Activated CD4-positive, CD25-positive, alpha-beta regulatory T cell (primary cell): ENCODE data around the gene CASP14.
"Not testable (repeated sequence)": the region's sequence is repeated elsewhere in the genome, so short reads cannot be mapped to it uniquely, and the experiment has no call there.

Experiments
- DNase-seq, 4 experiments: peaks; one replicate each; lab custom pipeline; 2025; lab: John Stamatoyannopoulos, UW

CASP14 gene

DNA sequence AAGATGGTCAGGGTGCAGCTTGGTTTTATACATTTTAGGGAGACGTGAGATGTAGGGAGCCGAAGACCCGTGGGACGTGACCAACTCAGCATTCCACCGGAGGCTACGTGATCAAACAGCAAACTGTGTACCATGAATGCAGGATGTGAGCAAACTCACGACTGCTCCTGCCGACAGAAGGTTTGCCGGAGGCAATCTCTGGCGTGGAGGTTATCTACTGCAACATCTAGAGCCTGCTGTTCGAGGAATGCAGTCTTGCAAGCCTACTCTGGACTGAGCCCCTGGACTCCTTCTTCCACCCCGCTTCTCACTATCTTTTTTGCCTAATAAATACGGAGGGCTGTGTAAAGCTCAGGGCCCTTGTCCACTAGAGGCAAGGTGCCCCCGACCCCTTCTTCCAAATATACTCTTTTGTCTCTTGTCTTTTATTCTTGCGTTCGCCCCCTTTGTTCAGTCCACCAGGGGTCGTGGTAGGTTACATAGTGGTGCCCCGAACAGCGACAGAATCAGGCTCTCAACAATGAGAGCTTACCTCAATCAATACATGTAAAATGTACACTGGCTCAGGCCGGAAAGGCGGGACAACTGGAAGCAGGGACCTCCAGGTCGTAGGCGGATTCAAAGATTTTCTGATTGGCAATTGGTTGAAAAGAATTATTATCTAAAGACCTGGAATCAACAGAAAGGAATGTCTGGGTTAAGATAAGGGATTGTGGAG, 23.8 kb downstream of the CASP14 start:
- DNase-seq, result no peak

DNA sequence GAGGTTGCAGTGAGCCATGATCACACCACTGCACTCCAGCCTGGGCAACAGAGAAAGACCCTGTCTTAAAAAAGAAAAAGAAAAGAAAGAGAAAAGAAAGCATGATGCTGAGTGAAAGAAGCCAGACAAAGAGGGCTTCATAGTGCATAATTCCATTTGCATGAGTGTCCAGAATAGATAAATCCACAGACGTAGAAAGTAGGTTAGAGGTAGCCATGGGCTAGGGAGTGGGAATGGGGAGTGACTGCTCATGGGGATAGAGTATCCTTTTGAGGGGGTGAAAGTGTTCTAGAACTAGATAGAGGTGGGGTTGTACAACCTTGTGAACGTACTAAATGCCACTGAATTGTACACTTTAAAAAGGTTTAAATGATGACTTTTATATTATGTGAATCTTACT, 25.1 kb downstream of the CASP14 start:
- no peak for DNase-seq

DNA sequence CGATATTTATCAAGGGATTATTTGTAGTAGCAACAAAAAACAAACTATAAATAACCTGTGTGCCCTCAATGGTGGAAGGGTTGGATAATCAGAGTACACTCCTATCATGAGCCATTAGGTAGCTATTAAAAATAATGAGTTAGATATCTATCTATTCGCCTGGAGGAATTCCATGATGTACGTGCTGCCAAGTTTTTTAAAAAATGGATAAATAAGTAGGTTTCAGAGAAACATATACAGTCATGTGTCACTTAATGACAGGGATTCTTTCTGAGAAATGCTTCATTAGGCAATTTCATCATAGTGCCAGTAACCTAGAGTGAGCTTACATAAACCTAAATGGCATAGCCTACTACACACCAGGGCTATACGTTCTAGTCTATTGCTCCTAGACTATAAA, 26.5 kb downstream of the CASP14 start:
- no peak for DNase-seq

DNA sequence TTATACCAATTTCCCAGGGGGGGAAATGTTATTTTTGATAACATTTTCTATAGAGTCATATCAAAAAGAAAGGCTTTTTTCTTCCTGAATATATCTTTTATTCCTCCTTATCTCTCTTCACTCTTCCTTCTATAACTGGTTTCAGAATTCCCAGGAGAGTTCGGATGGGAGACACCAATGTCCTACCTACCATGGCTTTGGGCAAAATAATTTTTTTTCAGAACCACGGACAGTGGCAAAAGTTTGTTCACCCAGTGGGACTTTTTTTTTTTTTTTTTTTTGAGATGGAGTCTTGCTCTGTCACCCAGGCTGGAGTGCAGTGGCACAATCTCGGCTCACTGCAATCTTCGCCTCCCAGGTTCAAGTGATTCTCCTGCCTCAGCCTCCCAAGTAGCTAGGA, 30.7 kb downstream of the CASP14 start:
- not testable (repeated sequence) for DNase-seq

DNA sequence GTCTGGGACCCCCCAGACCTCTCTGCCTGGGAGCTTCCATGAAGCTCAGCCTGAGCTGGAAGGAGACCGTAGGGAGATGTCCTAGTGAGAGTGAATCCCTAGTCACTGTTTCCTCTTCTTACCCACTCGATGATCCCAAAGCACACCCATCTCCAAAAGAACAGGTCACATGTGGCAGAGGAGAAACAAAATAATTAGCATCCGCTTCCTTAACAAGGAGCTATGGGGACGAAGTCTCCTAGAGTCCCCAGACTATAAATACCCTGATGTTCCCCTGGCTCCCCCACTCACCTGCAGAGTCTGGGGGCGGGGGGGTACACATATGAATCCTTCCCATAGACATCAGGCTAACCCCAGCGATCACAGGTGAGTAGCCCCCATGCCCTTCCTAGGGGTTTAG, 32.6 kb downstream of the CASP14 start, which contains the start of gene OR1I1:
TSS of gene OR1I1 (plus strand) at position 301 of the 400 bp plus-strand sequence. CDS start 4,855 bp downstream, outside the sequence.
- no peak for DNase-seq

DNA sequence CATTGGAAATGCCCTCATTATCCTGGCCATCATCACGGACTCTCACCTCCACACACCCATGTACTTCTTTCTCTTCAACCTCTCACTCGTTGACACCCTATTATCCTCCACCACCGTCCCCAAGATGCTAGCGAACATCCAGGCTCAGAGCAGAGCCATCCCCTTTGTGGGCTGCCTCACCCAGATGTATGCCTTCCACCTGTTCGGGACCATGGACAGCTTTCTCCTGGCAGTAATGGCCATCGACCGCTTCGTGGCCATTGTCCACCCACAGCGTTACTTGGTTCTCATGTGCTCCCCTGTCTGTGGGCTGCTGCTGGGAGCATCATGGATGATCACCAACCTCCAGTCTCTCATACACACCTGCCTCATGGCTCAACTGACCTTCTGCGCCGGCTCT, 37.9 kb downstream of the CASP14 start:
- DNase-seq, result no peak

DNA sequence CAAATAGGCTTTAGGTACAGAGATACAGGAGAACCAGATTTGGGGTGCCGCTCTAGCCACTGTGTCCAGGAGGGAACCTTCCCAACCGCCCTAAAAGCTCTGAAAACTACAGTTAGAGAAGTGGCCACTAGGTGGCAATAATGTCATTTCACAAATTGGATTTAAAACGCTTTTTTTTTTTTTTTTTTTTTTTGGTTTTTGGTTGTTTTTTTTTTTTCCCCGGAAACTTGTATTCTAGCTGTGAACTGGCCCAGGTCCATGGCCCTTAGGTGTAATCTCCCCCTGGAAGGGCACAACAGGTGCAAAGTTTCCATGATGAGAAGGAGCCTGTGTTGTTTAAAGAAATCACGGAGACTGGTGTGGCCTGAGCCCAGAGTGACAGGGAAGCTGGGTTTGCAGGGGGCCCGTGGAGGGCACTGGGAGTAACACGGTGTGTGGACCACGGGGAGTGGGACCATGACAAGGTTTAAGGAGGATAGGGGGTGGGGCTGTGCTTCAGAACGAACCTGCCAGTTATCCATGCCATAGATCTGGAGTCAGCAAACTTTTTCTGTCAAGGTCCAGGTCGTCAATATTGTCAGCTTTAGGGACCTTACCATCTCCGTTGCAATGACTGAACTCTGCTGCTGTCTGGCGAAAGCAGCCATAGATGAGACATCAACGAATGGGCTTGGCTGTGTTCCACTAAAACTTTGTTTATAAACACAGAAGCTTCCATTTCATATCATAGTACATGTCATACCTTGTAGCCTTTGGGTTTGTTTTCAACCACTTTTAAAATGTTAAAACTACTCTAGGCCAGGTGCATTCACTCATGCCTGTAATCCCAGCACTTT, 42.9 kb downstream of the CASP14 start:
- DNase-seq, result peak in 1 of 4 experiments; percentile 26

DNA sequence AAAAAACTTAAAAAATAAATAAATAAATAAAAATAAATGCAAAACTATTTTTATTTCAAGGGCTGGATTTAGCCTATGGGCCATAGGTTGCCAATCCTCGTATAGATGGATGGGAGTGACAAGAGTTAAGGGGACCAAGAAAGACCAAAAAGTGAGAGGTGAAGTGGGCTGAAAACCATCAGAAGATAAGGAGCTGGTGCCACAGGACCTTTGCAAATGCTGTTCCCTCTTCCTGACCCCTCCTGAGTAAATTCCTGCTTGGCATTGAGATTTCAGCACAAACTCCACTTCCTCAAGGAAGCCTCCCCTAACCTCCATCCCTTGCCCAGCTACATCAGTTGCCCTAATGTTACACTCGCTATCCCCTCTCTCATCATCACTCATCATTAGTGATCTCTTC, 43.7 kb downstream of the CASP14 start:
- no peak for DNase-seq

DNA sequence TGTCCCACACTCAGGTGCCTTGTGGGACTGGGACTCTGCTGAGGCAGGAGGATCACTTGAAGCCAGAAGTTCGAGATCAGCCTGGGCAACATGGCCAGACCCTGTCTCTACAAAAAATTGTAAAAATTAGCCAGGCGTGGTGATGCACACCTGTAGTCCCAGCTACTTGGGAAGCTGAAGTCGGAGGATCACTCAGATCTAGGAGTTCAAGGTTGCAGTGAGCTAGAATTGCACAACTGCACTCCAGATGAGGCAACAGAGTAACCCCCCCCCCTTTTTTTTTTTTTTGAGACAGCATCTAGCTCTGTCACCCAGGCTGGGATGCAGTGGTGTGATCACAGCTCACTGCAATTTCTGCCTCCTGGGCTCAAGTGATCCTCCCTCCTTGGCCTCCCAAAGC, 46.9 kb downstream of the CASP14 start:
- DNase-seq, result no peak

DNA sequence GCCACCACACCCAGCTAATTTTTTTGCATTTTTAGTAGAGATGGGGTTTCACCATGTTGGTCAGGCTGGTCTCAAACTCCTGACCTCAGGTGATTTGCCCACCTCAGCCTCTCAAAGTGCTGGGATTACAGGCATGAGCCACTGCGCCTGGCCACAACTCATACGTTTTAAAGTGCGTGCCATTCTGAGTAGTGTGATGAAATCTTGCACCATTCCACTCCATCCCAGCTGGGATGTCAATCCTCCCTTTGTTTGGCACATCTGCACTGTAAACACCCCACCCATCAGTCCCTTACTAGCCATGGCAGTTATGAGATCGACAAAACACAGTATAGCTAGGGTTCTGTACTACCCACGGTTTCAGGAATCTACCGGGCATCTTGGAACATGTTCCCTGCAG, 48.7 kb downstream of the CASP14 start:
- DNase-seq, result not testable (repeated sequence)

DNA sequence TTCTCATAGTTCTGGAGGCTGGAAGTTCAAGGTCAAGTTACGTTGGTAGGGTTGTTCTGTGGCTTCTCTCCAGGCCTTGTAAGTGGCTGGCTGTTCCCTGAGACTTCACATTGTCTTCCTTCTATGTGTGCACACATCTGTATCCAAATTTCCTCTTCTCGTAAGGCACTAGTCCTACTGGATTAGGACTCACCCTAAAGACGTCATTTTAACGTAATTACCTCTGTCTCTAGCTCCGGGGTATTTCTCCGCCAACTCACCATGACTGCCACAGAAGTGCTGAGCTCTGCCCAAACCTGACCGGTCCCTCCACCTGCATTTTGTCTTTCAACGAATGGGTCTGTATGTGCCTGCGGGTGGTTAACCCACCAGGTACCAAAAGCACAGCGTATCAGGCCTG, 49.2 kb downstream of the CASP14 start:
- no peak for DNase-seq

DNA sequence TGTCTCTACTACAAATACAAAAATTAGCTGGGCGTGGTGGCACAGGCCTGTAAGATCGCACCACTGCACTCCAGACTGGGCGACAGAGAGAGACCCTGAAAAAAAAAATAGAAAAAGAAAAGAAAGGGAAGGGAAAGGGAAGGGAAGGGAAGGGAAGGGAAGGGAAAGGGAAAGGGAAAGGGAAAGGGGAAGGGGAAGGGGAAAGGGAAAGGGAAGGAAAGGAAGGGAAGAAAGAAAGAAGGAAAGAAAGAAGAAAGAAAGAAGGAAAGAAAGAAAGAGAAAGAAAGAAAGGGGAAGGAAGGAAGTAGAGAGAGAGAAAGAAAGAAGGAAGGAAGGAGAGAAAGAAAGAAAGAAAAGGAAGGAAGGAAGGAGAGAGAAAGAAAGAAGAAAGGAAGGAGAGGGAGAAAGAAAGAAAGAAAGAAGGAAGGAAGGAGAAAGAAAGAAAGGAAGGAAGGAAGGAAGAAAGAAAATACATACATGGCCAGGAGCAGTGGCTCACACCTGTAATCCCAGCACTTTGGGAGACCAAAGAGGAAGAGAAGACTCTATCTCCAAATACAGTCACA, 49.8 kb downstream of the CASP14 start:
- DNase-seq, result no peak

DNA sequence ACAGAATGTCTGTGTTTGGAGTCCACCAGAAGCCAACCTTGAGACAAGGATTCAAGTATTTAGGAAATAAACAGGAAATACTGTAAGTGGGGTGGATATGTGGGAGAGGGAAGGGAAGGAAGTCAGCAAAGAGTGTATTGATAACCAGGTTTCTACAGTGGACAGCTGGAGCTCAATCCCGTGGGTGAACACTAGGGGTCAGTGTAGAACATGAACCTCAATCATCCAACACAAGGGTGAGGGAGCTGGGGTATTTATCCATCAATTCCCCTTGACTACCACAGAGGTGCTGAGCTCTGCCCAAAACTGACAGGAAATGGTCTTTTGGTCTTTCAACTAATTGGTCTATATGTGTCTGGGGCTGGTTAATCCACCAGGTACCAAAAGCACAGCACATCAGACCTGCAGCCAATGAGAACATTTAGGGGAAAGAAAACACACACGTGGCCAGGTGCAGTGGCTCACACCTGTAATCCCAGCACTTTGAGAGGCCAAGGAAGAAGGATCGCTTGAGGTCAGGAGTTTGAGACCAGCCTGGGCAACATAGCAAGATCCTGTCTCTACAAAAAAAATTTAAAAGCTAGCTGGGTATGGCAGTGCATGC, 52.3 kb downstream of the CASP14 start:
- DNase-seq, result peak in 1 of 4 experiments; percentile 26

DNA sequence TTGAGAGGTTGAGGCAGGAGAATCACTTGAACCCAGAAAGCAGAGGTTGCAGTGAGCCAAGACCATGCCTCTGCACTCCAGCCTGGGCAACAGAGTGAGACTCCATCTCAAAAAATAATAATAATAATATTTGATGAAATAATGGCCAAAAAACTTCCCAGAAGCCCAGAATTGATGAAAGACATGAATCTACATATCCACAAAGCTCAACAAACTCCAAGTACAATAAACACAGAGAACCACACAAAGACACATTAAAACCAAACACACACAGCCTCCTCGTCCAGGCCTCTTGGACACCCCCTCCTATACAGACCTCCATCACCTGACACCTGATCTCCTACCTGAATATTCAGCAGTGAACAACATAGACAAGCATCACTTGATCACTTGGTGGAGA, 54.7 kb downstream of the CASP14 start:
- no peak for DNase-seq

DNA sequence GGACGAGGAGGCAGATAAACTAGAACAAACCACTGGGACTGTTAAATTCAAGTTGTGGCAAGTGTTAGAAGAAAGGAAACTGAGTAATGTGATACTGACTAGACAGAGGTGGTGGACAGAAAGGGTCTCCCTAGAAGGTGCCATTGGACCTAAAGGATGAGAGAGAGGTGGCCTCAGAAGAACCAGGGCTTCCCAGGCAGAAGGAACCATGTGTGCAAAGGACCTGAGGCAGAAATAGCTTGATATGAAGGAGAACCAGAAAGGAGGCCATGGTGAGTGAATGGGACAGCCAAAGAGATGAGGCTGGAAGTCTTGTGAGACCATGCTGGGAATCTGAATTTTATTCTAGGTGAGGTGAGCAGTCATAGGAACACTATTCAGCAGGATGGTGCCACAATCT, 55.1 kb downstream of the CASP14 start:
- no peak for DNase-seq

DNA sequence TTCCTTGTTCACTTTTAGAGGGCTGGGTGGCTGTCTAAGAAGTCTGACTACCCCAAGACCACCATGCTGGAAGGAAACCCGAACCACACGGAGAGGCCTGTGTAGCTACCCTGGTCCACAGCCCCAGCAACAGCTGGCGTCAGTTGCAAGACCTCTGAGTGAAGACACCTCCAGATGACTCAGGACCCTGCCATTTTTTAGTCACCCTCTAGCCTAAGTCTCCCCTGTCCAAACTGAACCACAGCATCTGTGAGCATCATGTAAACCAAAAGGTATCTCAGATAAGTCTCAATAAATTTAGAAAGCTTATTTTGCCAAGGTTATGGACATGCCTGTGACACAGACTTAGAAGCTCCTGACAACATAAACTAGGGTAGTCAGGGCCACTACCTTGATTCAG, 55.8 kb downstream of the CASP14 start:
- no peak for DNase-seq

DNA sequence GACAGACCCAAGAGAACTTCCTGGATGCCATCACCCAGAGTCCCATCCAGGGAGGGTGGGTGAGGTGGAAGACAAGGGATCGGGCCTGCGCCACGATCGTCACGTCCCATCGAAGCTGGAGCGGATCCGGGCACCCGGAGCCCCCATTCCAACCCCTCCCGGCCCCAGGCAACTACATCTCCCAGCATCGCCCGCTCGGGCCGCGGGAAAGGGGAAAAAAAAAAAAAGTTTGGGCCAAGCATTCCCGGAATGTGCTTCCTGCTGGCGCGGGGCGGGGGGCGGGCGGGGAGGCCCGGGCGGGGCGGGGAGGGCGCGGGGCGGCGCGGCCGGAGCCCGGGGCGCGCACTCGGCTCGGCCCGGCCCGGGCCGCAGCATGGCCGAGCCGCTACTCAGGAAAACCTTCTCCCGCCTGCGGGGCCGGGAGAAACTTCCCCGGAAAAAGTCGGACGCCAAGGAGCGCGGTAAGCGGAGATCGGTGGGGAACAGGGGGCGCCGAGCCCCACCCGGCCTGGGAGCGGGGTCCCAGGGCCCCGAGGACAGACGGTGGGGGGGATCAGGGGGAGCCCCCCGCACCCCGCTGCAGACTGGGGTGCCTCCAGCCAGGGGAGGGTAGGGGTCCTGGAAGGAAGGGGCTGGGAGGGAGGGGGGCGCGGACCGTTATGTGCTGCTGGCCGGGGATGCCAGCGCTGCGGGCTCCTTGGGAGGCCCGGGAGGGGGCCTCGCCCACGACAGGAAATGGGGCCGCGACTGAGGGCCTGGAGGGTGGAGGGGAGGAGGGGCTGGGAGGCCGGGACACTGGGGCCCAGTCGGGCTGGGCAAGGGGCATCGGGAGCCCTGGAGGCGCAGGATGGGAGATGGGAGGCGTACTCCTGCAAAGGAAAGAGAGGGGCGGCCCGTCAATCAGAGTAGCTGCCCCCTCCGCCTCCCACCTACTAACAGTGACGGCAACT, 58.1 kb downstream of the CASP14 start, which contains the start of gene SYDE1:
TSS of gene SYDE1 (plus strand) at position 341 of the 950 bp plus-strand sequence. CDS start at position 374, 33 bp downstream.
- DNase-seq, result no peak
